Panc1 (cell line): ENCODE measurements around the gene PIPOX. TPM values are rescaled to one million over a fixed set of nuclear protein-coding genes. Genes with fewer than 3 reads are reported as not detected.

Experiments
- ATAC-seq: fragments of 200-7000 bp; cut with Tn5 transposase; 2 replicates; pipeline ENCODE4 v1.9.1; 2020; ENCODE audit warnings: mild to moderate bottlenecking, moderate library complexity
- BruUV-seq: library from RNA; stranded (reverse); fragments of 400-500 nt; replicated peaks from 2 replicates; lab custom pipeline; 2021; lab: Mats Ljungman, UMichigan
- CTCF ChIA-PET: fragments of 300-600 bp; sonication (Branson Sonifier 250); formaldehyde crosslinking; loops from one replicate; lab custom pipeline; 2022; ENCODE audit warnings: antibody characterized with exemption; lab: Charles Lee
- POLR2A ChIA-PET: fragments of 300-600 bp; sonication (Branson Sonifier 250); formaldehyde crosslinking; loops from one replicate; lab custom pipeline; 2022; ENCODE audit warnings: antibody characterized with exemption; lab: Charles Lee
- DNase-seq: peaks from one replicate; pipeline ENCODE4 v3.0.0-alpha.2; 2010; ENCODE audit warnings: low read depth, low spot score
- H3K27ac ChIP-seq: 2 replicates; pipeline ENCODE4 v1.5.1; 2011; ENCODE audit warnings: mild to moderate bottlenecking, low read length, inconsistent platforms
- H3K27me3 ChIP-seq: fragments of 200-500 bp; sonication (Bioruptor generic); 2 replicates; pipeline ENCODE4 v1.6.0; 2014; ENCODE audit warnings: low read length, inconsistent platforms; ENCODE audit not compliant: control insufficient read depth, insufficient read depth
- H3K36me3 ChIP-seq: fragments of 200-500 bp; sonication (Bioruptor generic); 2 replicates; pipeline ENCODE4 v1.5.1; 2014; ENCODE audit warnings: inconsistent platforms, mild to moderate bottlenecking, low read length, moderate library complexity; ENCODE audit not compliant: control insufficient read depth, insufficient read depth
- H3K4me1 ChIP-seq: 2 replicates; pipeline ENCODE4 v1.5.1; 2011; ENCODE audit warnings: inconsistent platforms, mild to moderate bottlenecking, low read length, moderate library complexity; ENCODE audit not compliant: control insufficient read depth, insufficient read depth
- H3K4me3 ChIP-seq, 2 experiments: 2 replicates each; pipeline ENCODE4 v1.5.1; 2011 to 2012; ENCODE audit warnings: low read depth in 2 of 2, low read length in 2 of 2, mild to moderate bottlenecking in 2 of 2, inconsistent platforms in 1 of 2, moderate library complexity in 1 of 2
- H3K9me3 ChIP-seq: fragments of 200-500 bp; sonication (Bioruptor generic); 2 replicates; pipeline ENCODE4 v1.5.1; 2014; ENCODE audit warnings: low read depth, mild to moderate bottlenecking, inconsistent platforms, low read length, moderate library complexity; ENCODE audit not compliant: control insufficient read depth, insufficient read depth
- CTCF ChIP-seq: fragments of 450-650 bp; IDR thresholded peaks from 2 replicates; pipeline ENCODE4 v1.5.1; 2017; ENCODE audit warnings: mild to moderate bottlenecking
- POLR2AphosphoS5 ChIP-seq: IDR thresholded peaks from 2 replicates; pipeline ENCODE4 v1.6.1; 2012; ENCODE audit warnings: mild to moderate bottlenecking, low read depth, low read length, moderate library complexity
- REST ChIP-seq, 2 experiments: IDR thresholded peaks; 2 replicates each; pipeline ENCODE4 v1.6.1; 2011 to 2012; ENCODE audit warnings: low read depth in 2 of 2, control low read depth in 1 of 2, low read length in 1 of 2, mild to moderate bottlenecking in 1 of 2, moderate library complexity in 1 of 2; ENCODE audit not compliant: insufficient read depth in 1 of 2
- SIN3A ChIP-seq: IDR thresholded peaks from 2 replicates; pipeline ENCODE4 v1.6.1; 2012; ENCODE audit warnings: low read depth, mild to moderate bottlenecking, low read length, moderate library complexity, borderline replicate concordance; ENCODE audit not compliant: insufficient read depth
- TCF7L2 ChIP-seq: IDR thresholded peaks from 2 replicates; pipeline ENCODE4 v1.6.1; 2011; ENCODE audit warnings: mild to moderate bottlenecking, low read depth, low read length, inconsistent platforms
- in situ Hi-C: cut with HindIII; loops from 2 replicates; pipeline ENCODE4 v1.10.0; 2016; ENCODE audit warnings: low sequenced_read_pairs, low pct_unique_long_range_greater_than_20kb
- intact Hi-C: fragments of 100-400 bp; cut with micrococcal nuclease; formaldehyde crosslinking; loops from one replicate; pipeline ENCODE4 v1.10.0; 2022; ENCODE audit not compliant: unreplicated experiment
- total RNA-seq: library from RNA; stranded (reverse); gene quantifications from one replicate; pipeline ENCODE4 v1.2.1, GENCODE V29; 2021; ENCODE audit not compliant: unreplicated experiment

The PIPOX gene
- total RNA-seq, 1 experiment from 2014 or later = 2.4 TPM

GRCh38 chr17:29059281-29059680 is 16.3 kb downstream of the PIPOX start:
- Histone ChIP-seq H3K4me1 (no peaks in the 10 kb centered on the region), H3K4me3 (no peak overlapping the region), H3K9me3 (no peaks in the 10 kb centered on the region), H3K36me3 (no peaks in the 10 kb centered on the region), H3K27ac (no peak overlapping the region), H3K27me3 (no peaks in the 10 kb centered on the region; the same call in 1 of the 2 replicates)
- in situ Hi-C loops = no loop called here
- ATAC-seq = no peak
- intact Hi-C loops = no loop called here
- ChIA-PET CTCF (no interaction called here), POLR2A (interaction anchor here (0.6 to 0.8 kb wide), 3 partner anchors 102 to 783 kb away, joined by 3 to 5 read pairs (median 4); no protein-coding TSS in a partner anchor)
- TF ChIP-seq CTCF (no peak), SIN3A (no peak), POLR2AphosphoS5 (no peak), REST (IDR thresholded peaks at IDR 0.05; ENCODE audit: insufficient read depth in 1 of 2, low read depth in 2 of 2, low read length in 1 of 2) (no peak), TCF7L2 (no peak)
- no peak for DNase-seq
- BruUV-seq = no TSS peak

GRCh38 chr17:29060475-29060874 is 17.5 kb downstream of the PIPOX start:
- Histone ChIP-seq H3K36me3 (no peaks in the 10 kb centered on the region), H3K27me3 (no peaks in the 10 kb centered on the region; the same call in 1 of the 2 replicates), H3K9me3 (no peaks in the 10 kb centered on the region), H3K4me3 (no peak overlapping the region), H3K27ac (no peak overlapping the region), H3K4me1 (no peaks in the 10 kb centered on the region)
- POLR2A ChIA-PET = interaction anchor here (0.7 kb wide), 1 partner anchor 19 kb away, joined by 4 read pairs; no protein-coding TSS in a partner anchor
- intact Hi-C loops (no loop called here), in situ Hi-C loops (no loop called here)
- CTCF ChIA-PET = no interaction called here
- ATAC-seq = no peak
- no TSS peak for BruUV-seq
- DNase-seq = no peak
- TF ChIP-seq POLR2AphosphoS5 (no peak), REST (IDR thresholded peaks at IDR 0.05; ENCODE audit: insufficient read depth in 1 of 2, low read depth in 2 of 2, low read length in 1 of 2) (no peak), TCF7L2 (no peak), SIN3A (no peak), CTCF (no peak)
